Measurements from ENCODE around the gene ABR. TPM values are rescaled to one million over a fixed set of nuclear protein-coding genes. Genes with fewer than 3 reads are reported as not detected.

ABR gene
- total RNA-seq, 2 donors from 2014 or later: 80.7 to 82.7 TPM

- H3K36me3 ChIP-seq: no peaks in the 10 kb centered on the region
- H3K9me3 ChIP-seq: no peaks in the 10 kb centered on the region
- WGBS: 88% methylated on average over 17 of the region's 17 CpGs
- H3K27me3 ChIP-seq (replicated peaks; ENCODE audit: insufficient read depth): no peaks in the 10 kb centered on the region
- no peak overlapping the region for H3K4me3 ChIP-seq
- no peak for TF ChIP-seq POLR2A (IDR thresholded peaks at IDR 0.05)
- no peak for TF ChIP-seq CTCF (IDR thresholded peaks at IDR 0.05)
- no peak for TF ChIP-seq POLR2AphosphoS5 (IDR thresholded peaks at IDR 0.05)
- intact Hi-C loops (cut with DNase I): no loop called here
- no peaks in the 10 kb centered on the region for H3K4me1 ChIP-seq (replicated peaks)
- DNase-seq (ENCODE audit: low spot score): no peak
- H3K27ac ChIP-seq: no peak overlapping the region
Measured at GRCh38 chr17:1021147-1021546, 158.6 kb downstream of the ABR start.

GRCh38 chr17:1019451-1019850 lies 160.3 kb downstream of the ABR start:
- Histone ChIP-seq H3K36me3 (no peaks in the 10 kb centered on the region), H3K27me3 (replicated peaks; ENCODE audit: insufficient read depth) (no peaks in the 10 kb centered on the region), H3K9me3 (no peaks in the 10 kb centered on the region), H3K4me3 (no peak overlapping the region), H3K27ac (no peak overlapping the region), H3K4me1 (replicated peaks) (no peaks in the 10 kb centered on the region)
- no peak for DNase-seq (ENCODE audit: low spot score)
- WGBS: 73% methylated on average over 10 of the region's 10 CpGs
- TF ChIP-seq POLR2A (IDR thresholded peaks at IDR 0.05): no peak
- TF ChIP-seq POLR2AphosphoS5 (IDR thresholded peaks at IDR 0.05): no peak
- no peak for TF ChIP-seq CTCF (IDR thresholded peaks at IDR 0.05)
- intact Hi-C loops (cut with DNase I): no loop called here

GRCh38 chr17:1018547-1018946 lies 161.2 kb downstream of the ABR start:
- H3K27ac ChIP-seq: no peak overlapping the region
- H3K36me3 ChIP-seq: no peaks in the 10 kb centered on the region
- WGBS: 85% methylated on average over 11 of the region's 11 CpGs
- TF ChIP-seq POLR2AphosphoS5 (IDR thresholded peaks at IDR 0.05) (no peak), POLR2A (IDR thresholded peaks at IDR 0.05) (no peak), CTCF (IDR thresholded peaks at IDR 0.05) (no peak)
- intact Hi-C loops (cut with DNase I): no loop called here
- no peaks in the 10 kb centered on the region for H3K27me3 ChIP-seq (replicated peaks; ENCODE audit: insufficient read depth)
- H3K9me3 ChIP-seq: no peaks in the 10 kb centered on the region
- H3K4me1 ChIP-seq (replicated peaks): no peaks in the 10 kb centered on the region
- DNase-seq (ENCODE audit: low spot score): no peak
- no peak overlapping the region for H3K4me3 ChIP-seq

- 97% methylated on average over 9 of the region's 9 CpGs for WGBS
- no peaks in the 10 kb centered on the region for H3K27me3 ChIP-seq (replicated peaks; ENCODE audit: insufficient read depth)
- intact Hi-C loops (cut with DNase I): no loop called here
- no peak for DNase-seq (ENCODE audit: low spot score)
- no peaks in the 10 kb centered on the region for H3K9me3 ChIP-seq
- H3K27ac ChIP-seq: no peak overlapping the region
- no peaks in the 10 kb centered on the region for H3K4me1 ChIP-seq (replicated peaks)
- H3K36me3 ChIP-seq: peaks cover 3 to 7% of the 10 kb centered on the region in 2 donors
- TF ChIP-seq CTCF (IDR thresholded peaks at IDR 0.05) (no peak), POLR2A (IDR thresholded peaks at IDR 0.05) (no peak), POLR2AphosphoS5 (IDR thresholded peaks at IDR 0.05) (no peak)
- no peak overlapping the region for H3K4me3 ChIP-seq
Measured at GRCh38 chr17:1013729-1014090, 166.1 kb downstream of the ABR start.

- 84% methylated on average over 30 of the region's 30 CpGs for WGBS
- DNase-seq (ENCODE audit: low spot score): no peak
- H3K4me1 ChIP-seq (replicated peaks): no peaks in the 10 kb centered on the region
- peaks cover 3 to 7% of the 10 kb centered on the region in 2 donors for H3K36me3 ChIP-seq
- no peaks in the 10 kb centered on the region for H3K9me3 ChIP-seq
- no peaks in the 10 kb centered on the region for H3K27me3 ChIP-seq (replicated peaks; ENCODE audit: insufficient read depth)
- H3K27ac ChIP-seq: no peak overlapping the region
- H3K4me3 ChIP-seq: no peak overlapping the region
- TF ChIP-seq CTCF (IDR thresholded peaks at IDR 0.05) (no peak), POLR2A (IDR thresholded peaks at IDR 0.05) (no peak), POLR2AphosphoS5 (IDR thresholded peaks at IDR 0.05) (no peak)
- intact Hi-C loops (cut with DNase I): no loop called here
Measured at GRCh38 chr17:1012823-1013728, 166.7 kb downstream of the ABR start.

Data from prostate gland (tissue), 2 donors.